ENCODE data around the gene GABRG3. TPM values are rescaled to one million over a fixed set of nuclear protein-coding genes. Genes with fewer than 3 reads are reported as not detected.

GABRG3 gene
- total and polyA plus RNA-seq, 4 donors: 0.02 to 0.19 TPM; not detected in 2

DNA sequence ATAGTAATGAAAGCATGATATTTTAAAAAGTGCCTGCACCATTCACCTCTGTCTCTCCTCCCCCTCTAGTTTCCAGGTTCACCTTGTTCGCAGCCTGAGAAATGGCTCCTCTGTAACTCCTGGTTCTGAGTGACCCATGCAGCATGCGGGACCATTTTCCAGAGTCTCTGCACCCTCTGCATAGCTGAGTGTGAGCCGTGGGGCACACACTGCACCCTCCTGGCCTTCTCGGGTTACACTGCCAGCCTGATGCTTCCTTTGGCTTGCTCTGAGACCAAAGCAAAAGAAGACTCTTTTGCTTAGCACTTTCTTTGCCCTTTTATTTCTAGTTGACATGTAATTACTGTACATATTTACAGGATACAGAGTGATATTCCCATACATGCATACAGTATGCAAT lies 287.3 kb downstream of the GABRG3 start:
- Histone ChIP-seq H3K4me3 (ENCODE audit: low read depth in 1 of 3, low read length in 3 of 3) (no peak overlapping the region), H3K27me3 (ENCODE audit: control insufficient read depth in 4 of 4, insufficient read depth in 4 of 4, low read length in 3 of 4) (no peaks in the 10 kb centered on the region), H3K27ac (ENCODE audit: low read depth in 1 of 2, low read length in 2 of 2) (no peak overlapping the region), H3K4me1 (ENCODE audit: control insufficient read depth in 4 of 4, insufficient read depth in 4 of 4, low read length in 3 of 4) (no peaks in the 10 kb centered on the region), H3K9ac (ENCODE audit: low read depth in 1 of 2, low read length in 2 of 2) (no peak overlapping the region), H3K9me3 (ENCODE audit: control insufficient read depth in 4 of 4, low read length in 3 of 4) (peaks cover 0 to 3% (median 1%) of the 10 kb centered on the region in 4 donors), H3K36me3 (ENCODE audit: control insufficient read depth in 4 of 4, insufficient read depth in 3 of 4, low read depth in 1 of 4, low read length in 3 of 4) (no peaks in the 10 kb centered on the region)
- TF ChIP-seq JUND (IDR thresholded peaks at IDR 0.05): no peak
- TF ChIP-seq EGR1 (IDR thresholded peaks at IDR 0.05; ENCODE audit: low read depth in 2 of 2): no peak
- TF ChIP-seq TAF1 (conservative IDR thresholded peaks at IDR 0.05): no peak
- TF ChIP-seq NR2F2 (IDR thresholded peaks at IDR 0.05): no peak
- TF ChIP-seq RAD21 (IDR thresholded peaks at IDR 0.05): no peak
- TF ChIP-seq YY1 (IDR thresholded peaks at IDR 0.05): no peak
- no peak for DNase-seq (ENCODE audit: low spot score)
- 48% methylated on average over 4 of the region's 4 CpGs for WGBS

DNA sequence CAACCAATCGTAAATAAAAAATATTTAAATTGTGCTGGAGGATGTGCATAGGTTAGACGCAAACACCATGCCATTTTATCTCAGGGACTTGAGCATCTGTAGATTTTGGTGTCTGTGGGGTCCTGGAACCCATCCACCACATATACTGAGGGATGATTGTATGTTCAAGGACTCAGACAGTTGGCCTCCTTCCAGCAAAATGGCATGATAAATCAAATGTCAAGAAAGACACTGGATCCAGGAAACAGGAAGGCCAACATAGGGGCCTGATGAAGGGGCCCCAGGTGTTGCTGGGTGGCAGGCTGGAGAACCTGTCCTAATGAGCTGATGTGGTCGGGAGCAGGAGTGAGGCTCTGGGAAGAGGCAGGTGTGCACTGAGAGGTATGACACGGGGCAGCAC lies 289.5 kb downstream of the GABRG3 start:
- TF ChIP-seq, protein P1, sequence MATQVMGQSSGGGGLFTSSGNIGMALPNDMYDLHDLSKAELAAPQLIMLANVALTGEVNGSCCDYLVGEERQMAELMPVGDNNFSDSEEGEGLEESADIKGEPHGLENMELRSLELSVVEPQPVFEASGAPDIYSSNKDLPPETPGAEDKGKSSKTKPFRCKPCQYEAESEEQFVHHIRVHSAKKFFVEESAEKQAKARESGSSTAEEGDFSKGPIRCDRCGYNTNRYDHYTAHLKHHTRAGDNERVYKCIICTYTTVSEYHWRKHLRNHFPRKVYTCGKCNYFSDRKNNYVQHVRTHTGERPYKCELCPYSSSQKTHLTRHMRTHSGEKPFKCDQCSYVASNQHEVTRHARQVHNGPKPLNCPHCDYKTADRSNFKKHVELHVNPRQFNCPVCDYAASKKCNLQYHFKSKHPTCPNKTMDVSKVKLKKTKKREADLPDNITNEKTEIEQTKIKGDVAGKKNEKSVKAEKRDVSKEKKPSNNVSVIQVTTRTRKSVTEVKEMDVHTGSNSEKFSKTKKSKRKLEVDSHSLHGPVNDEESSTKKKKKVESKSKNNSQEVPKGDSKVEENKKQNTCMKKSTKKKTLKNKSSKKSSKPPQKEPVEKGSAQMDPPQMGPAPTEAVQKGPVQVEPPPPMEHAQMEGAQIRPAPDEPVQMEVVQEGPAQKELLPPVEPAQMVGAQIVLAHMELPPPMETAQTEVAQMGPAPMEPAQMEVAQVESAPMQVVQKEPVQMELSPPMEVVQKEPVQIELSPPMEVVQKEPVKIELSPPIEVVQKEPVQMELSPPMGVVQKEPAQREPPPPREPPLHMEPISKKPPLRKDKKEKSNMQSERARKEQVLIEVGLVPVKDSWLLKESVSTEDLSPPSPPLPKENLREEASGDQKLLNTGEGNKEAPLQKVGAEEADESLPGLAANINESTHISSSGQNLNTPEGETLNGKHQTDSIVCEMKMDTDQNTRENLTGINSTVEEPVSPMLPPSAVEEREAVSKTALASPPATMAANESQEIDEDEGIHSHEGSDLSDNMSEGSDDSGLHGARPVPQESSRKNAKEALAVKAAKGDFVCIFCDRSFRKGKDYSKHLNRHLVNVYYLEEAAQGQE (IDR thresholded peaks at IDR 0.05): no peak
- no peak for TF ChIP-seq SP1 (IDR thresholded peaks at IDR 0.05)
- no peak for TF ChIP-seq EGR1 (IDR thresholded peaks at IDR 0.05; ENCODE audit: low read depth in 2 of 2)
- no peak for TF ChIP-seq MAX (IDR thresholded peaks at IDR 0.05)
- no peak for TF ChIP-seq FOXA1 (IDR thresholded peaks at IDR 0.05)
- TF ChIP-seq YY1 (IDR thresholded peaks at IDR 0.05): no peak
- no peak for TF ChIP-seq GABPA (IDR thresholded peaks at IDR 0.05 in 1 of 2, conservative IDR thresholded peaks at IDR 0.05 in 1 of 2)
- no peak for TF ChIP-seq RAD21 (IDR thresholded peaks at IDR 0.05)
- H3K9ac ChIP-seq (ENCODE audit: low read depth in 1 of 2, low read length in 2 of 2): no peak overlapping the region
- H3K27me3 ChIP-seq (ENCODE audit: control insufficient read depth in 4 of 4, insufficient read depth in 4 of 4, low read length in 3 of 4): no peaks in the 10 kb centered on the region
- no peak overlapping the region for H3K4me3 ChIP-seq (ENCODE audit: low read depth in 1 of 3, low read length in 3 of 3)
- DNase-seq (ENCODE audit: low spot score): no peak
- H3K36me3 ChIP-seq (ENCODE audit: control insufficient read depth in 4 of 4, insufficient read depth in 3 of 4, low read depth in 1 of 4, low read length in 3 of 4): no peaks in the 10 kb centered on the region
- H3K9me3 ChIP-seq (ENCODE audit: control insufficient read depth in 4 of 4, low read length in 3 of 4): peaks cover 0 to 3% (median 1%) of the 10 kb centered on the region in 4 donors
- H3K27ac ChIP-seq (ENCODE audit: low read depth in 1 of 2, low read length in 2 of 2): no peak overlapping the region
- no peaks in the 10 kb centered on the region for H3K4me1 ChIP-seq (ENCODE audit: control insufficient read depth in 4 of 4, insufficient read depth in 4 of 4, low read length in 3 of 4)
- 64% methylated on average over 4 of the region's 4 CpGs for WGBS

DNA sequence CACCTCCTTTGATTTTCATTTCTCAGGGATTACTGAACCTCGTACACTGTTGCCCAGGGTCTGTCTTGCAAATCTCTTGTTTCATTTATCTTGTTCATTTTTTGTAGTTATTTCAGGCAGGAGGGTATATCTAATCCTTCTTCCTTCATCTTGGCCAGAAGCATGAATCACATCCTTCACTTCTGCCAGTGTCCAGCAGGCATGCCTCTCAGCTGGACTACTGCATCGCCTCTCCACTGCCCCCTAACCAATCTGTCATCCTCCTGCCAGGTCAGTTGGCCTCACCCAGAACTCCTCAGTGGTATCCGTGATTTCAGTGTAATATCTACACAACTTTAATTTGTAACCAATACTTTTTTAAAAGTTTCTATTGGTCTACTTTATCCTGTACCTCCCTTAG lies 297.9 kb downstream of the GABRG3 start:
- Histone ChIP-seq H3K27ac (ENCODE audit: low read depth in 1 of 2, low read length in 2 of 2) (no peak overlapping the region), H3K4me3 (ENCODE audit: low read depth in 1 of 3, low read length in 3 of 3) (no peak overlapping the region), H3K27me3 (ENCODE audit: control insufficient read depth in 4 of 4, insufficient read depth in 4 of 4, low read length in 3 of 4) (peaks cover 0 to 3% (median under 1%) of the 10 kb centered on the region in 4 donors), H3K4me1 (ENCODE audit: control insufficient read depth in 4 of 4, insufficient read depth in 4 of 4, low read length in 3 of 4) (no peaks in the 10 kb centered on the region), H3K9me3 (ENCODE audit: control insufficient read depth in 4 of 4, low read length in 3 of 4) (peaks cover 0 to 6% (median 2%) of the 10 kb centered on the region in 4 donors), H3K9ac (ENCODE audit: low read depth in 1 of 2, low read length in 2 of 2) (no peak overlapping the region), H3K36me3 (ENCODE audit: control insufficient read depth in 4 of 4, insufficient read depth in 3 of 4, low read depth in 1 of 4, low read length in 3 of 4) (no peaks in the 10 kb centered on the region)
- no peak for DNase-seq (ENCODE audit: low spot score)
- TF ChIP-seq JUND (IDR thresholded peaks at IDR 0.05) (no peak), RAD21 (IDR thresholded peaks at IDR 0.05) (no peak), HNF4A (conservative IDR thresholded peaks at IDR 0.05) (no peak), ATF3 (IDR thresholded peaks at IDR 0.05) (no peak), YY1 (IDR thresholded peaks at IDR 0.05) (no peak)
- 51% methylated on average over 3 of the region's 3 CpGs for WGBS

All from liver (tissue), 9 donors.